H1 (cell line): Measurements from ENCODE around the gene TUBB4B. TPM values are rescaled to one million over a fixed set of nuclear protein-coding genes. Genes with fewer than 3 reads are reported as not detected.
A peak's percentile ranks its signal among the peaks of the same experiment; 100 is the strongest.

ENCODE experiments used
- CTCF ChIA-PET: fragments of 300-600 bp; sonication (Branson Sonifier 250); formaldehyde crosslinking; loops from one replicate; lab custom pipeline; 2021; ENCODE audit not compliant: partially characterized antibody; lab: Charles Lee
- POLR2A ChIA-PET: fragments of 300-600 bp; sonication (Branson Sonifier 250); formaldehyde crosslinking; loops from one replicate; lab custom pipeline; 2021; ENCODE audit warnings: inconsistent platforms; ENCODE audit not compliant: partially characterized antibody; lab: Charles Lee
- DNase-seq, 2 experiments: peaks; one replicate each; pipeline versions ENCODE4 v3.0.0 to v3.0.0-alpha.2; 2010 to 2022; ENCODE audit warnings: low spot score in 2 of 2, low read depth in 1 of 2, mixed read lengths in 1 of 2
- FAIRE-seq: peaks from 2 replicates; lab custom pipeline; 2011; peaks lifted over from hg19 to GRCh38; lab: Jason Lieb, UNC
- H2AFZ ChIP-seq: 2 replicates; pipeline ENCODE4 v1.8.1; 2012; ENCODE audit warnings: low read length, inconsistent platforms
- H2AK5ac ChIP-seq: 2 replicates; pipeline ENCODE4 v1.6.1; 2013; ENCODE audit warnings: low read depth, low read length
- H2BK120ac ChIP-seq: replicated peaks from 2 replicates; pipeline ENCODE3; 2013; ENCODE audit warnings: low read depth, low read length, inconsistent platforms
- H2BK12ac ChIP-seq: 2 replicates; pipeline ENCODE4 v1.6.1; 2013; ENCODE audit warnings: low read depth, low read length
- H2BK15ac ChIP-seq: 2 replicates; pipeline ENCODE4 v1.6.1; 2013; ENCODE audit warnings: low read length
- H2BK20ac ChIP-seq: 2 replicates; pipeline ENCODE4 v1.6.1; 2013; ENCODE audit warnings: low read length
- H2BK5ac ChIP-seq: 2 replicates; pipeline ENCODE4 v1.6.1; 2013; ENCODE audit warnings: low read depth, low read length
- H3K14ac ChIP-seq: 2 replicates; pipeline ENCODE4 v1.6.1; 2013; ENCODE audit warnings: inconsistent platforms; ENCODE audit not compliant: insufficient read length
- H3K18ac ChIP-seq: 2 replicates; pipeline ENCODE4 v1.6.1; 2013; ENCODE audit warnings: low read length; ENCODE audit errors: extremely low read depth
- H3K23ac ChIP-seq: 2 replicates; pipeline ENCODE4 v1.6.1; 2013; ENCODE audit warnings: inconsistent platforms; ENCODE audit not compliant: insufficient read length
- H3K23me2 ChIP-seq: 2 replicates; pipeline ENCODE4 v1.6.1; 2013; ENCODE audit warnings: low read depth, low read length
- H3K27ac ChIP-seq: 2 replicates; pipeline ENCODE4 v1.6.1; 2011; ENCODE audit warnings: low read depth, low read length, inconsistent platforms
- H3K27me3 ChIP-seq, 4 experiments: replicated peaks in 1 of 4; 1 replicate in 1 of 4; 2 replicates in 3 of 4; pipeline versions ENCODE4 v1.6.1 to v1.8.1; 2011 to 2013; ENCODE audit warnings: low read length in 3 of 4, mild to moderate bottlenecking in 3 of 4, inconsistent platforms in 2 of 4, mixed read lengths in 2 of 4, moderate library complexity in 1 of 4; ENCODE audit not compliant: control insufficient read depth in 3 of 4, insufficient read depth in 3 of 4; ENCODE audit errors: extremely low read depth in 1 of 4
- H3K36me3 ChIP-seq, 4 experiments: 2 replicates each; pipeline versions ENCODE4 v1.6.1 to v1.8.1; 2011 to 2013; ENCODE audit warnings: mild to moderate bottlenecking in 4 of 4, low read length in 3 of 4, moderate library complexity in 2 of 4, control low read depth in 1 of 4, inconsistent platforms in 1 of 4; ENCODE audit not compliant: insufficient read depth in 4 of 4, control insufficient read depth in 2 of 4
- H3K4ac ChIP-seq: replicated peaks from 2 replicates; pipeline ENCODE3; 2013; ENCODE audit warnings: low read length, low read depth, mixed read lengths, inconsistent platforms; ENCODE audit not compliant: insufficient read length
- H3K4me1 ChIP-seq, 4 experiments: replicated peaks in 1 of 4; 1 replicate in 1 of 4; 2 replicates in 3 of 4; pipeline versions ENCODE4 v1.6.1 to v1.8.1; 2011 to 2013; ENCODE audit warnings: low read length in 3 of 4, inconsistent platforms in 2 of 4, mixed read lengths in 1 of 4; ENCODE audit not compliant: insufficient read depth in 4 of 4, control insufficient read depth in 3 of 4
- H3K4me2 ChIP-seq, 2 experiments: 2 replicates each; pipeline versions ENCODE4 v1.6.1 to v1.8.1; 2011 to 2013; ENCODE audit warnings: low read depth in 2 of 2, low read length in 2 of 2, control low read depth in 1 of 2, inconsistent platforms in 1 of 2, mild to moderate bottlenecking in 1 of 2; ENCODE audit not compliant: insufficient read depth in 1 of 2
- H3K4me3 ChIP-seq, 4 experiments: fragments of 200-600, 300-600 bp in 1 of 4; sonication (generic), shearing (Covaris generic), sonication (Bioruptor Twin) in 1 of 4; 2 replicates each; pipeline versions ENCODE4 v1.5.1 to v1.8.1; 2011 to 2016; ENCODE audit warnings: low read length in 4 of 4, low read depth in 3 of 4, control low read depth in 2 of 4, inconsistent platforms in 2 of 4, mild to moderate bottlenecking in 2 of 4, mixed read lengths in 1 of 4, moderate library complexity in 1 of 4; ENCODE audit not compliant: insufficient read depth in 2 of 4; ENCODE audit errors: extremely low read depth in 1 of 4
- H3K56ac ChIP-seq: replicated peaks from 2 replicates; pipeline ENCODE3; 2013; ENCODE audit warnings: low read depth, mild to moderate bottlenecking, mixed read lengths, low read length, inconsistent platforms; ENCODE audit not compliant: insufficient read length
- H3K79me1 ChIP-seq: 2 replicates; pipeline ENCODE4 v1.6.1; 2013; ENCODE audit warnings: low read depth, low read length, control low read depth
- H3K79me2 ChIP-seq, 2 experiments: 2 replicates each; pipeline versions ENCODE4 v1.6.1 to v1.8.1; 2012 to 2013; ENCODE audit warnings: low read length in 2 of 2, mild to moderate bottlenecking in 2 of 2, inconsistent platforms in 1 of 2; ENCODE audit not compliant: insufficient read depth in 2 of 2, control insufficient read depth in 1 of 2
- H3K9ac ChIP-seq, 4 experiments: replicated peaks in 1 of 4; 1 replicate in 1 of 4; 2 replicates in 3 of 4; pipeline versions ENCODE4 v1.6.1 to v1.8.1; 2011 to 2013; ENCODE audit warnings: low read depth in 3 of 4, low read length in 3 of 4, control low read depth in 2 of 4, mild to moderate bottlenecking in 2 of 4, moderate library complexity in 2 of 4, inconsistent platforms in 1 of 4; ENCODE audit errors: extremely low read depth in 1 of 4
- H3K9me3 ChIP-seq, 2 experiments: 2 replicates each; pipeline versions ENCODE4 v1.6.1 to v1.8.1; 2012 to 2013; ENCODE audit warnings: mild to moderate bottlenecking in 2 of 2, moderate library complexity in 2 of 2, control low read depth in 1 of 2, inconsistent platforms in 1 of 2, low read depth in 1 of 2, low read length in 1 of 2, mixed read lengths in 1 of 2; ENCODE audit not compliant: insufficient read depth in 2 of 2
- H4K20me1 ChIP-seq, 2 experiments: replicated peaks in 1 of 2; 2 replicates each; pipeline versions ENCODE3 to v1.8.1; 2011 to 2013; ENCODE audit warnings: inconsistent platforms in 2 of 2, low read length in 2 of 2, mild to moderate bottlenecking in 1 of 2; ENCODE audit not compliant: insufficient read depth in 2 of 2, control insufficient read depth in 1 of 2
- H4K5ac ChIP-seq: 2 replicates; pipeline ENCODE4 v1.6.1; 2013; ENCODE audit warnings: low read length, low read depth, mixed read lengths, inconsistent platforms; ENCODE audit not compliant: insufficient read length
- H4K8ac ChIP-seq: 2 replicates; pipeline ENCODE4 v1.8.0; 2013; ENCODE audit warnings: mild to moderate bottlenecking, moderate library complexity, low read length, inconsistent platforms; ENCODE audit not compliant: insufficient read depth; ENCODE audit errors: extremely low read depth
- H4K91ac ChIP-seq: replicated peaks from 2 replicates; pipeline ENCODE3; 2013; ENCODE audit warnings: low read length, mixed read lengths, inconsistent platforms; ENCODE audit not compliant: insufficient read length
- ASH2L ChIP-seq: fragments of 200-600, 300-600 bp; sonication (generic); IDR thresholded peaks from one replicate; pipeline ENCODE4 v1.7.1; 2017; ENCODE audit warnings: low read length
- BCL11A ChIP-seq, 2 experiments: IDR thresholded peaks; one replicate each; pipeline ENCODE4 v1.6.1; 2011; ENCODE audit warnings: low read depth in 2 of 2, low read length in 2 of 2, mild to moderate bottlenecking in 2 of 2
- CBX8 ChIP-seq: fragments of 300-800, 300-1000 bp; sonication (generic); IDR thresholded peaks from 2 replicates; pipeline ENCODE4 v1.7.1; 2016; ENCODE audit warnings: low read depth, low read length, borderline replicate concordance
- EGR1 ChIP-seq: IDR thresholded peaks from 2 replicates; pipeline ENCODE4 v1.6.1; 2011; ENCODE audit warnings: low read depth, low read length, borderline replicate concordance
- JUND ChIP-seq: IDR thresholded peaks from 2 replicates; pipeline ENCODE4 v1.6.1; 2011; ENCODE audit warnings: mild to moderate bottlenecking, improper control_type of control experiment, low read length
- KDM1A ChIP-seq: fragments of 200-600, 300-600 bp; sonication (generic); IDR thresholded peaks from 2 replicates; pipeline ENCODE4 v1.7.1; 2016; ENCODE audit warnings: mild to moderate bottlenecking, low read length, borderline replicate concordance
- MAFK ChIP-seq: IDR thresholded peaks from 2 replicates; pipeline ENCODE4 v1.6.1; 2012; ENCODE audit warnings: low read depth, mild to moderate bottlenecking, improper control_type of control experiment, low read length
- NANOG ChIP-seq: IDR thresholded peaks from 2 replicates; pipeline ENCODE4 v1.6.1; 2011; ENCODE audit warnings: low read length, low read depth, mild to moderate bottlenecking, inconsistent platforms; ENCODE audit not compliant: insufficient read depth, poor library complexity, severe bottlenecking
- POU5F1 ChIP-seq: IDR thresholded peaks from 2 replicates; pipeline ENCODE4 v1.6.1; 2011; ENCODE audit warnings: low read depth, mild to moderate bottlenecking, low read length, moderate library complexity
- SRF ChIP-seq: IDR thresholded peaks from 2 replicates; pipeline ENCODE4 v1.6.1; 2011; ENCODE audit warnings: mild to moderate bottlenecking, low read depth, low read length, moderate library complexity
- WGBS, 2 experiments: shearing (Covaris generic) in 1 of 2; methylation state at CpG; one replicate each; pipeline versions ENCODE4 v1.1.6 to v1.1.7; 2013 to 2015; ENCODE audit warnings: low lambda C conversion rate in 2 of 2, mixed read lengths in 2 of 2, inconsistent platforms in 1 of 2, low coverage in 1 of 2, missing lambda C conversion rate in 1 of 2; ENCODE audit not compliant: insufficient replicate concordance in 2 of 2, insufficient coverage in 1 of 2, insufficient read length in 1 of 2; ENCODE audit errors: extremely low coverage in 1 of 2, missing lambda C conversion rate in 1 of 2; 5-methylcytosine and 5-hydroxymethylcytosine counted together
- polyA plus RNA-seq, 7 experiments: library from polyadenylated mRNA; depleted of rRNA in 3 of 7; stranded (reverse) in 5 of 7; unstranded in 2 of 7; fragments of >200 nt in 5 of 7; fragments of 200-250 nt in 2 of 7; gene quantifications; 1 replicate in 5 of 7; 2 replicates in 1 of 7; 4 replicates in 1 of 7; pipeline versions ENCODE4 v1.2.1 to v1.2.3, GENCODE V29; 2011 to 2013; ENCODE audit warnings: missing spikeins in 2 of 7, mixed read lengths in 2 of 7
- total RNA-seq: library from RNA; stranded (reverse); fragmentation: NEBNext Ultra II Directional; extraction: Animal tissue kit (Norgen Biotek cat#: 25700); gene quantifications from 2 replicates; pipeline ENCODE4 v1.2.1, GENCODE V29; 2021
- TF ChIP-seq, protein P1 (sequence below), 3 experiments: IDR thresholded peaks; 1 replicate in 2 of 3; 2 replicates in 1 of 3; pipeline versions ENCODE4 v1.5.1 to v1.6.1; 2011; ENCODE audit warnings: low read length in 3 of 3, mild to moderate bottlenecking in 3 of 3, inconsistent platforms in 2 of 3, low read depth in 1 of 3, moderate library complexity in 1 of 3; ENCODE audit not compliant: insufficient read depth in 1 of 3; ENCODE audit errors: control extremely low read depth in 1 of 3

The TUBB4B gene
- total and polyA plus RNA-seq, 2 of the 8 experiments (the other 6 are each of a cell fraction or from before 2014, with no cell fraction given): 280 to 307 TPM

DNA sequence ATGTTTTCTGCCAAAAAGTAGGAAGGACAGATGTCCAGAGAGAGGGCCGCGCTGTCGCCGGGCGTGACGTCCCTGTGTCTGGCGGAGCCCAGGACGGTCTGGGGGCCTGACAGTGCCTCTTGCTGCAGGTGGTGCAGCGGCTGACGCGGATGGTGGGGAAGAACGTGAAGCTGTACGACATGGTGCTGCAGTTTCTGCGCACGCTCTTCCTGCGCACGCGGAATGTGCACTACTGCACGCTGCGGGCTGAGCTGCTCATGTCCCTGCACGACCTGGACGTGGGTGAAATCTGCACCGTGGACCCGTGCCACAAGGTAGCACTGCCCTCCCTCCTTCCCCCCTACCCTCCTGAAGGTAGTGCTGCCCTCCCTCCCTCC is 21.8 kb downstream of the TUBB4B start:
- no peak overlapping the region for H4K91ac ChIP-seq
- no peak overlapping the region for H2BK15ac ChIP-seq
- no peak overlapping the region for H2AK5ac ChIP-seq
- no peak for DNase-seq
- POLR2A ChIA-PET: interaction anchor here (1.6 to 69.9 kb wide), 3 partner anchors 6 to 28 kb away, joined by 3 to 1462 read pairs (median 1462); partner anchors contain the start of genes CYSRT1, NDOR1, NELFB and RNF208
- CTCF ChIA-PET: interaction anchor here (1.0 to 5.3 kb wide), 5 partner anchors 10 to 26 kb away, joined by 3 to 29 read pairs (median 8); a partner anchor contains a TSS
- no peak for FAIRE-seq
- H2BK5ac ChIP-seq: peak overlapping the region; percentile 73
- H3K36me3 ChIP-seq: peaks cover 9 to 34% (median 26%) of the 10 kb centered on the region in 4 experiments
- no peak overlapping the region for H3K14ac ChIP-seq
- no peak overlapping the region for H2BK120ac ChIP-seq
- H3K9ac ChIP-seq: no peak overlapping the region
- H4K8ac ChIP-seq: no peak overlapping the region; the same call in 1 of the 2 replicates
- no peak overlapping the region for H2BK20ac ChIP-seq
- no peak overlapping the region for H3K4me2 ChIP-seq
- H2BK12ac ChIP-seq: no peak overlapping the region
- WGBS, 2 experiments: 92% methylated on average over 24 of the region's 24 CpGs; no CpG with 5 or more reads in 1 of the 2 experiments
- no peak overlapping the region for H3K23ac ChIP-seq
- H4K20me1 ChIP-seq: peaks cover 0 to 9% of the 10 kb centered on the region in 2 experiments
- no peaks in the 10 kb centered on the region for H3K79me2 ChIP-seq
- no peak overlapping the region for H2AFZ ChIP-seq
- H3K4me3 ChIP-seq: no peak overlapping the region
- no peaks in the 10 kb centered on the region for H3K79me1 ChIP-seq
- no peak overlapping the region for H3K27ac ChIP-seq
- no peaks in the 10 kb centered on the region for H3K4me1 ChIP-seq
- H3K56ac ChIP-seq: no peak overlapping the region
- no peak overlapping the region for H4K5ac ChIP-seq
- H3K9me3 ChIP-seq: no peaks in the 10 kb centered on the region
- H3K27me3 ChIP-seq: no peaks in the 10 kb centered on the region
- H3K23me2 ChIP-seq: no peaks in the 10 kb centered on the region
- H3K4ac ChIP-seq: no peak overlapping the region
- no peak overlapping the region for H3K18ac ChIP-seq
- TF ChIP-seq JUND (no peak), NANOG (no peak), BCL11A (IDR thresholded peaks at IDR 0.05; ENCODE audit: low read depth in 2 of 2, low read length in 2 of 2) (no peak), CBX8 (no peak), POU5F1 (no peak), EGR1 (no peak), ASH2L (no peak), MAFK (no peak), KDM1A (no peak), SRF (no peak)
- TF ChIP-seq, protein P1, sequence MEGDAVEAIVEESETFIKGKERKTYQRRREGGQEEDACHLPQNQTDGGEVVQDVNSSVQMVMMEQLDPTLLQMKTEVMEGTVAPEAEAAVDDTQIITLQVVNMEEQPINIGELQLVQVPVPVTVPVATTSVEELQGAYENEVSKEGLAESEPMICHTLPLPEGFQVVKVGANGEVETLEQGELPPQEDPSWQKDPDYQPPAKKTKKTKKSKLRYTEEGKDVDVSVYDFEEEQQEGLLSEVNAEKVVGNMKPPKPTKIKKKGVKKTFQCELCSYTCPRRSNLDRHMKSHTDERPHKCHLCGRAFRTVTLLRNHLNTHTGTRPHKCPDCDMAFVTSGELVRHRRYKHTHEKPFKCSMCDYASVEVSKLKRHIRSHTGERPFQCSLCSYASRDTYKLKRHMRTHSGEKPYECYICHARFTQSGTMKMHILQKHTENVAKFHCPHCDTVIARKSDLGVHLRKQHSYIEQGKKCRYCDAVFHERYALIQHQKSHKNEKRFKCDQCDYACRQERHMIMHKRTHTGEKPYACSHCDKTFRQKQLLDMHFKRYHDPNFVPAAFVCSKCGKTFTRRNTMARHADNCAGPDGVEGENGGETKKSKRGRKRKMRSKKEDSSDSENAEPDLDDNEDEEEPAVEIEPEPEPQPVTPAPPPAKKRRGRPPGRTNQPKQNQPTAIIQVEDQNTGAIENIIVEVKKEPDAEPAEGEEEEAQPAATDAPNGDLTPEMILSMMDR (IDR thresholded peaks at IDR 0.05; ENCODE audit: control extremely low read depth in 1 of 3, insufficient read depth in 1 of 3, low read depth in 1 of 3, low read length in 3 of 3): no peak
